Left lung (tissue), 10 donors: ENCODE measurements around the gene HUS1B. TPM values are rescaled to one million over a fixed set of nuclear protein-coding genes. Genes with fewer than 3 reads are reported as not detected.
"Not testable (repeated sequence)": the region's sequence is repeated elsewhere in the genome, so short reads cannot be mapped to it uniquely, and the experiment has no call there.

Source experiments
- ATAC-seq: fragments of 200-7000 bp; cut with Tn5 transposase; one replicate; pipeline ENCODE4 v1.9.1; 2020; ENCODE audit warnings: moderate library complexity
- DNase-seq, 4 donors: peaks; one replicate each; pipeline ENCODE4 v3.0.0-alpha.2; 2013 to 2020
- H3K27ac ChIP-seq, 2 donors: fragments of 200-600 bp; sonication (generic) in 1 of 2; one replicate each; pipeline versions ENCODE4 v1.5.0 to v1.8.0; 2020 to 2021
- H3K27me3 ChIP-seq, 2 donors: fragments of 200-600 bp; sonication (generic) in 1 of 2; one replicate each; pipeline versions ENCODE4 v1.5.0 to v1.8.0; 2020 to 2021
- H3K36me3 ChIP-seq, 2 donors: fragments of 200-600 bp; sonication (generic) in 1 of 2; one replicate each; pipeline versions ENCODE4 v1.5.0 to v1.8.0; 2020 to 2021
- H3K4me1 ChIP-seq, 2 donors: fragments of 200-600 bp; one replicate each; pipeline ENCODE4 v1.8.0; 2021
- H3K4me3 ChIP-seq, 2 donors: fragments of 200-600 bp; sonication (generic) in 1 of 2; one replicate each; pipeline versions ENCODE4 v1.5.0 to v1.8.0; 2020 to 2021; ENCODE audit warnings: mild to moderate bottlenecking in 1 of 2
- H3K9me3 ChIP-seq, 2 donors: fragments of 200-600 bp; sonication (generic) in 1 of 2; one replicate each; pipeline versions ENCODE4 v1.5.0 to v1.8.0; 2020 to 2021
- intact Hi-C, 2 donors: fragments of 100-400 bp; cut with DNase I; formaldehyde crosslinking; loops; one replicate each; pipeline versions ENCODE4 v1.11.2 to v1.14.2; 2022
- polyA plus RNA-seq, 6 donors: library from polyadenylated mRNA; unstranded; fragments of 120-200 nt; gene quantifications; one replicate each; pipeline ENCODE4 v1.2.1, GENCODE V29; 2013; ENCODE audit not compliant: insufficient read length in 6 of 6
- total RNA-seq, 2 donors: library from RNA; stranded (reverse); fragmentation: NEBNext Ultra II Directional; extraction: Animal tissue kit (Norgen Biotek cat#: 25700); gene quantifications; one replicate each; pipeline ENCODE4 v1.2.1, GENCODE V29; 2021
- TF ChIP-seq, protein P1 (sequence below), 2 donors: fragments of 200-600 bp; sonication (generic) in 1 of 2; IDR thresholded peaks; one replicate each; pipeline versions ENCODE4 v1.5.0 to v1.8.0; 2021; ENCODE audit warnings: antibody characterized with exemption in 2 of 2
- donor health status: DM: no; HTN: yes; CAD: no.
- donor health status: DM: no; HTN: no; CAD: no.

Gene HUS1B
- total and polyA plus RNA-seq, 8 donors = 0.20 to 1.2 (median 0.44) TPM; not detected in 1

DNA sequence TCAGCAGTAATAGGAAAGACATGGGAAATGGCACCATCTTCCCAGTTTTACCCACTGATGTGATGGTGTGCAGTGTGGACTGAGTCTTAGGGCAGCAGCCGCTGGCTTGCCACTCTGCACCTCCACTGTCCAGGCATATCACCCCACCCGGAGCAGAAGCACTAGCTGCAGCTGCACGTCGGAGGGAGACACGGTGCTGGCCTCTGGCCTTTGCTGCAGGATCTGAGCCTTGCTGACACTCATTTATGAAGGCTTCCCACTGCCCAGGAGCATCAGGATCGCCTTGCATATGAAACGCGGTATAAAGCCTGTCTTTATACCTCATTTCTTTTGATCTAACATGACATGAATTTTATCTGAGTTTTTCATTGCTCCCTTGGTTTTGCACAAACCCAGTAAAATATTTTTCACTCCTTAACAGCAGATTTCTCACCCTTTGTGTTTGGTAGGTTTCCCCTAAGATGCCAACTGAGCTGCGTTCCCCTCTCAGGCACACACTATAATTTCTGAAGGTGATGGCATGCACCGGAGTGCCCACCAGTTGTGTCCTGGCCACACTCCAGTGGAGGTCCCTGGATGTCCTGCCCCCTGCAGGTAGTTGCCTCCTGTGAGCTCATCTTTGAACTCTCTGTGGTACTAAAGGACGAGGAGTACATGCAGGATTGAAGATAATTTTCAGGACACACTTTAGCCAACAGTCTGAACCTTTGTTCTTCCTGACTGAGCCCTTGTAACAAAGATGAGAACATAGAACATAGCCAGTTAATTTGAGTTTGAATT, 45.0 kb upstream of the HUS1B start:
- no peak for ATAC-seq
- intact Hi-C loops = no loop called here
- Histone ChIP-seq H3K9me3 (no peaks in the 10 kb centered on the region), H3K36me3 (no peaks in the 10 kb centered on the region), H3K4me3 (no peak overlapping the region), H3K4me1 (no peaks in the 10 kb centered on the region), H3K27ac (no peak overlapping the region), H3K27me3 (peaks cover 0 to 12% of the 10 kb centered on the region in 2 donors)
- DNase-seq = peak in 1 of 4 donors; percentile 33
- TF ChIP-seq, protein P1, sequence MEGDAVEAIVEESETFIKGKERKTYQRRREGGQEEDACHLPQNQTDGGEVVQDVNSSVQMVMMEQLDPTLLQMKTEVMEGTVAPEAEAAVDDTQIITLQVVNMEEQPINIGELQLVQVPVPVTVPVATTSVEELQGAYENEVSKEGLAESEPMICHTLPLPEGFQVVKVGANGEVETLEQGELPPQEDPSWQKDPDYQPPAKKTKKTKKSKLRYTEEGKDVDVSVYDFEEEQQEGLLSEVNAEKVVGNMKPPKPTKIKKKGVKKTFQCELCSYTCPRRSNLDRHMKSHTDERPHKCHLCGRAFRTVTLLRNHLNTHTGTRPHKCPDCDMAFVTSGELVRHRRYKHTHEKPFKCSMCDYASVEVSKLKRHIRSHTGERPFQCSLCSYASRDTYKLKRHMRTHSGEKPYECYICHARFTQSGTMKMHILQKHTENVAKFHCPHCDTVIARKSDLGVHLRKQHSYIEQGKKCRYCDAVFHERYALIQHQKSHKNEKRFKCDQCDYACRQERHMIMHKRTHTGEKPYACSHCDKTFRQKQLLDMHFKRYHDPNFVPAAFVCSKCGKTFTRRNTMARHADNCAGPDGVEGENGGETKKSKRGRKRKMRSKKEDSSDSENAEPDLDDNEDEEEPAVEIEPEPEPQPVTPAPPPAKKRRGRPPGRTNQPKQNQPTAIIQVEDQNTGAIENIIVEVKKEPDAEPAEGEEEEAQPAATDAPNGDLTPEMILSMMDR (IDR thresholded peaks at IDR 0.05) = no peak

DNA sequence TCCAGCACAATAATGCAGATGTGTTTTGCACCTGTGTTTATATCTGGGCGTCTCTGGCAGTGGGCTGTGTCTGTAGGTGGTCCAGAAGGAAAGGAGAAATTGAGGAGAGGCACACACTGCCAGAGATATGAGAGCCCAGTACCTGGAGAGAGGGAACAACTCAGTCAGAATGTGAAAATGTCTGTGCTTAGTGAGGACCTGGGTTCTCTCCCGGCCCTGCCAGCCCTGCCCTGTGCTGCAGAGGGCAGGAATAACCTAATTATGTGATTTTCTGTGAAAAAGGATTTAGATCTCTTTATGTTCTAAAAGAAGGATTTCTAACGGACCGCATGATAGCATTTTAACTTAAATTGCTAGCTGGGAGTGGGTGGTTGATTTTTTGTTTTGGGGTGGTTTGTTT, 44.3 kb upstream of the HUS1B start:
- no peak overlapping the region for H3K4me3 ChIP-seq
- no peaks in the 10 kb centered on the region for H3K36me3 ChIP-seq
- H3K27ac ChIP-seq = no peak overlapping the region
- intact Hi-C loops = no loop called here
- no peaks in the 10 kb centered on the region for H3K9me3 ChIP-seq
- H3K4me1 ChIP-seq = no peaks in the 10 kb centered on the region
- H3K27me3 ChIP-seq = peaks cover 0 to 12% of the 10 kb centered on the region in 2 donors
- no peak for DNase-seq
- ATAC-seq = no peak
- TF ChIP-seq, protein P1 (IDR thresholded peaks at IDR 0.05) = no peak

DNA sequence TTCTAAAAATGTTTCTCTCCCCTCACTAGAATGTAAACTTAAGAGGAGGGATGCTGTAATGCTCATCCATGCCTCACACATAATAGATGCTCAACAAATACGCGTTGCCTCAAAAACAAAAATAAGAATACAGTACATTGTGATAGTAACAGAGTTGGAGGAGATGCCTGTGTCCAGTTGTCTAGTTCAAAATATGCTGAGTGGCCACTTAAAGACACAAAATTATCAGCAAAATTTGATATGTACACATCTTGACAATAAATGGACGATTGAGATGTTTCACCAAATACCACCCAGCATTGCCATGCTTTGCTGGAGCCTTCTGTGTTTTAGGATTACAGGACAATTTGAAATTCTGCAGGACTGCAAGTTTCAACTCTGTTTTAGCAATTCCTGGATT, 43.6 kb upstream of the HUS1B start:
- Histone ChIP-seq H3K27ac (no peak overlapping the region), H3K36me3 (no peaks in the 10 kb centered on the region), H3K4me1 (no peaks in the 10 kb centered on the region), H3K4me3 (no peak overlapping the region), H3K27me3 (peaks cover 0 to 12% of the 10 kb centered on the region in 2 donors), H3K9me3 (no peaks in the 10 kb centered on the region)
- intact Hi-C loops = no loop called here
- DNase-seq = no peak
- ATAC-seq = no peak
- TF ChIP-seq, protein P1 (IDR thresholded peaks at IDR 0.05) = no peak

DNA sequence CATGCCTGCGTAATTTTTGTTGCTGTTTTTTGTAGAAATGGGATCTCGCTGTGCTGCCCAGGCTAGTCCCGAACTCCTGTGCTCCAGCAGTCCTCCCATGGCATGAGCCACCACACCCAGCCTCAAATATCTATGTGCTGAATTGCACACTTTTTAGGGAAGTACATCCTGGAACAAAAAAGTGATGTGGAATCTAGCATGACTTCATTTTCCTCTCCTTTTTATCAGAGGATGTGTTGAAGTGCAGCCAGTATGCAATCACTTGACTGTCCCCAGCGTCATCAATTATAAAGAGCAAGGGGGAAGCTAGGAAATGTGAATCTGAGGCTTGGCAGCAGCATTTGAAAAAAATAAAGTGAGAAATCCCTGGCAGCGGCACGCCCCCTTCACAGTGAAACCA, 42.4 kb upstream of the HUS1B start:
- H3K27me3 ChIP-seq = peaks cover 0 to 12% of the 10 kb centered on the region in 2 donors
- DNase-seq (no peak), ATAC-seq (no peak)
- intact Hi-C loops = no loop called here
- no peak overlapping the region for H3K27ac ChIP-seq
- H3K4me1 ChIP-seq = no peaks in the 10 kb centered on the region
- H3K9me3 ChIP-seq = no peaks in the 10 kb centered on the region
- no peak overlapping the region for H3K4me3 ChIP-seq
- TF ChIP-seq, protein P1 (IDR thresholded peaks at IDR 0.05) = no peak
- no peaks in the 10 kb centered on the region for H3K36me3 ChIP-seq

GRCh38 chr6:694431-695126, 37.7 kb upstream of the HUS1B start:
- peaks cover 8 to 23% of the 10 kb centered on the region in 2 donors for H3K4me1 ChIP-seq
- H3K9me3 ChIP-seq, H3K27ac ChIP-seq, DNase-seq, H3K36me3 ChIP-seq, ATAC-seq, intact Hi-C loops, H3K4me3 ChIP-seq, H3K27me3 ChIP-seq: not testable (repeated sequence)
